HG03354 (cell line): ENCODE measurements around the gene COA1.
A peak's percentile ranks its signal among the peaks of the same experiment; 100 is the strongest.
"Not testable (repeated sequence)": the region's sequence is repeated elsewhere in the genome, so short reads cannot be mapped to it uniquely, and the experiment has no call there.

ENCODE experiments used
- ATAC-seq: cut with Tn5 transposase; IDR thresholded peaks from one replicate; pipeline ENCODE4 v1.9.1; 2021; ENCODE audit warnings: mild to moderate bottlenecking; ENCODE audit not compliant: unreplicated experiment, poor library complexity, severe bottlenecking

COA1 gene

GRCh38 chr7:43697690-43698089, 31.6 kb downstream of the COA1 start:
- ATAC-seq: no peak

- no peak for ATAC-seq
Observed at GRCh38 chr7:43695365-43695764, 34.0 kb downstream of the COA1 start.

GRCh38 chr7:43694399-43694748, 34.9 kb downstream of the COA1 start:
- no peak for ATAC-seq

- no peak for ATAC-seq
Observed at GRCh38 chr7:43693687-43694398, 35.5 kb downstream of the COA1 start.

GRCh38 chr7:43692582-43693373, 36.5 kb downstream of the COA1 start:
- no peak for ATAC-seq

GRCh38 chr7:43691611-43692010, 37.7 kb downstream of the COA1 start:
- ATAC-seq: no peak

- ATAC-seq: no peak
Observed at GRCh38 chr7:43689115-43689514, 40.2 kb downstream of the COA1 start.

GRCh38 chr7:43687866-43688265, 41.5 kb downstream of the COA1 start:
- not testable (repeated sequence) for ATAC-seq

- ATAC-seq: no peak
Observed at GRCh38 chr7:43686991-43687390, 42.3 kb downstream of the COA1 start.

- ATAC-seq: no peak
Observed at GRCh38 chr7:43680736-43681135, 48.6 kb downstream of the COA1 start.

GRCh38 chr7:43679210-43680068, 49.9 kb downstream of the COA1 start:
- no peak for ATAC-seq

GRCh38 chr7:43678315-43678714, 51.0 kb downstream of the COA1 start:
- ATAC-seq: no peak

GRCh38 chr7:43677864-43678263, 51.5 kb downstream of the COA1 start:
- ATAC-seq: no peak

GRCh38 chr7:43674559-43675436, 54.5 kb downstream of the COA1 start:
- ATAC-seq: no peak

- ATAC-seq: not testable (repeated sequence)
Observed at GRCh38 chr7:43673243-43673976, 55.9 kb downstream of the COA1 start.

GRCh38 chr7:43671521-43671920, 57.8 kb downstream of the COA1 start:
- ATAC-seq: no peak

- ATAC-seq: peak; percentile 62
Observed at GRCh38 chr7:43669286-43670081, 59.8 kb downstream of the COA1 start.

GRCh38 chr7:43668035-43668434, 61.3 kb downstream of the COA1 start:
- no peak for ATAC-seq
